ENCODE results near the gene ETV7.
"Not testable (repeated sequence)": the region's sequence is repeated elsewhere in the genome, so short reads cannot be mapped to it uniquely, and the experiment has no call there.

ETV7 gene

GRCh38 chr6:36382976-36383375 is 4.5 kb downstream of the ETV7 start:
- FAIRE-seq = no peak

- FAIRE-seq = no peak
These were observed 5.7 kb downstream of the ETV7 start for GRCh38 chr6:36381502-36382389.

- no peak for FAIRE-seq
These were observed 7.3 kb downstream of the ETV7 start for GRCh38 chr6:36380166-36380565.

- FAIRE-seq = no peak
These were observed 8.5 kb downstream of the ETV7 start for GRCh38 chr6:36378936-36379335.

GRCh38 chr6:36378243-36378920 is 9.1 kb downstream of the ETV7 start:
- FAIRE-seq = no peak

GRCh38 chr6:36377594-36377993 is 9.9 kb downstream of the ETV7 start:
- FAIRE-seq = no peak

- FAIRE-seq = no peak
These were observed 10.7 kb downstream of the ETV7 start for GRCh38 chr6:36376742-36377141.

- FAIRE-seq = no peak
These were observed 11.3 kb downstream of the ETV7 start for GRCh38 chr6:36376183-36376582.

GRCh38 chr6:36375644-36376155 is 11.8 kb downstream of the ETV7 start:
- no peak for FAIRE-seq

- no peak for FAIRE-seq
These were observed 12.5 kb downstream of the ETV7 start for GRCh38 chr6:36374972-36375371.

GRCh38 chr6:36374194-36374593 is 13.3 kb downstream of the ETV7 start:
- no peak for FAIRE-seq

- no peak for FAIRE-seq
These were observed 14.0 kb downstream of the ETV7 start for GRCh38 chr6:36373368-36374019.

- no peak for FAIRE-seq
These were observed 15.4 kb downstream of the ETV7 start for GRCh38 chr6:36372088-36372487.

- no peak for FAIRE-seq
These were observed 16.3 kb downstream of the ETV7 start for GRCh38 chr6:36371211-36371610.

- no peak for FAIRE-seq
These were observed 16.8 kb downstream of the ETV7 start for GRCh38 chr6:36370638-36371037.

GRCh38 chr6:36368921-36369865 is 18.3 kb downstream of the ETV7 start:
- FAIRE-seq = peak; percentile 60

GRCh38 chr6:36368421-36368820 is 19.0 kb downstream of the ETV7 start:
- no peak for FAIRE-seq

GRCh38 chr6:36367743-36368142 is 19.7 kb downstream of the ETV7 start:
- no peak for FAIRE-seq

GRCh38 chr6:36364669-36365479 is 22.6 kb downstream of the ETV7 start:
- no peak for FAIRE-seq

- FAIRE-seq = not testable (repeated sequence)
These were observed 23.3 kb downstream of the ETV7 start for GRCh38 chr6:36364061-36364635.

GRCh38 chr6:36363371-36363752 is 24.1 kb downstream of the ETV7 start:
- not testable (repeated sequence) for FAIRE-seq

All from G401.6 (cell line).